NB4 (cell line): ENCODE measurements around the gene UPF3A.

Experiments
- MYC ChIP-seq: IDR thresholded peaks from 2 replicates; pipeline ENCODE4 v1.6.1; 2011; ENCODE audit warnings: low read depth, low read length
- POLR2A ChIP-seq: IDR thresholded peaks from 2 replicates; pipeline ENCODE4 v1.6.1; 2011; ENCODE audit warnings: mild to moderate bottlenecking; ENCODE audit not compliant: insufficient read length; ENCODE audit errors: extremely low read depth
- TF ChIP-seq, protein P1 (sequence below): IDR thresholded peaks from one replicate; pipeline ENCODE4 v1.5.1; 2012; ENCODE audit warnings: low read depth, low read length
- TF ChIP-seq, protein P2 (sequence below): IDR thresholded peaks from 2 replicates; pipeline ENCODE4 v1.6.1; 2011; ENCODE audit warnings: low read depth, low read length

DNA sequence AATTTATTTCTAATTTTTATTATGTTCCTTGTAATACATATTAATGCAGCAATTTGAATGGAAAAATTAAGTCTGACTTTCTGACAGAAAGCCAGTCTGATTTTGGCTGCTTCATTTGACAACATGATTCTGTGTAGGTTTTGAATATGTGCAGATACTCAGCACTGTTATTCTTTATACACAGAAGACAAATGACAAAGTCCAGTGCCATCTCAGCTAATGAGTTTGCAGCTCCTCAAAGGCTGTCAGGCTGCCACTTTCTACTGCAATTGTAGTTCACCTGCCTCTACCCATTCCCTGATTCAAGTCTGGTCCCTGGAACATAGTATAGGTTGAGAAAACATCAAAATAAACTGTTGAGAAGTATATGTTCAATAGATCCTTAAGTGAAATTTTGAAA is 30.0 kb downstream of the UPF3A start:
- TF ChIP-seq, protein P1, sequence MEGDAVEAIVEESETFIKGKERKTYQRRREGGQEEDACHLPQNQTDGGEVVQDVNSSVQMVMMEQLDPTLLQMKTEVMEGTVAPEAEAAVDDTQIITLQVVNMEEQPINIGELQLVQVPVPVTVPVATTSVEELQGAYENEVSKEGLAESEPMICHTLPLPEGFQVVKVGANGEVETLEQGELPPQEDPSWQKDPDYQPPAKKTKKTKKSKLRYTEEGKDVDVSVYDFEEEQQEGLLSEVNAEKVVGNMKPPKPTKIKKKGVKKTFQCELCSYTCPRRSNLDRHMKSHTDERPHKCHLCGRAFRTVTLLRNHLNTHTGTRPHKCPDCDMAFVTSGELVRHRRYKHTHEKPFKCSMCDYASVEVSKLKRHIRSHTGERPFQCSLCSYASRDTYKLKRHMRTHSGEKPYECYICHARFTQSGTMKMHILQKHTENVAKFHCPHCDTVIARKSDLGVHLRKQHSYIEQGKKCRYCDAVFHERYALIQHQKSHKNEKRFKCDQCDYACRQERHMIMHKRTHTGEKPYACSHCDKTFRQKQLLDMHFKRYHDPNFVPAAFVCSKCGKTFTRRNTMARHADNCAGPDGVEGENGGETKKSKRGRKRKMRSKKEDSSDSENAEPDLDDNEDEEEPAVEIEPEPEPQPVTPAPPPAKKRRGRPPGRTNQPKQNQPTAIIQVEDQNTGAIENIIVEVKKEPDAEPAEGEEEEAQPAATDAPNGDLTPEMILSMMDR, result no peak
- no peak for TF ChIP-seq POLR2A
- TF ChIP-seq, protein P2, sequence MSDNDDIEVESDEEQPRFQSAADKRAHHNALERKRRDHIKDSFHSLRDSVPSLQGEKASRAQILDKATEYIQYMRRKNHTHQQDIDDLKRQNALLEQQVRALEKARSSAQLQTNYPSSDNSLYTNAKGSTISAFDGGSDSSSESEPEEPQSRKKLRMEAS, result no peak
- no peak for TF ChIP-seq MYC
